ENCODE data around the gene IQCB1. TPM values are rescaled to one million over a fixed set of nuclear protein-coding genes. Genes with fewer than 3 reads are reported as not detected.

The IQCB1 gene
- total RNA-seq, 1 donor from 2014 or later = 89.6 TPM

DNA sequence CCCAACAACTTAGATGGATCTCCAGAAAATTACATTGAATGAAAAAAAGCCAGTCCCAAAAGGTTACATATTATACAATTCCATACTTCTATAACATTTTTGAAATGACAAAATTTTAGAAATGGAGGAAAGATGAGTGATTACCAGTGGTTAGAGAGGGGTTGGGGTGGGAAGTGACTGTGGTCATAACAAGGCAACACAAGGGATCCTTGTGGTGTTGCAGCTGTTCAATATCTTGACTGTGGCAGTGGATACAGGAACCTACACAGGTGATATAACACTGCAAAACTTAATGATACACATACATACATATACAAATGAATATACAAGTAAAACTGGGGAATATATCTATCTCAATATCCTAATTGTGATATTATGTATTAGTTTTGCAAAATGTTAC is 95.0 kb downstream of the IQCB1 start:
- Histone ChIP-seq H3K4me3 (no peak overlapping the region), H2AFZ (replicated peaks) (no peak overlapping the region), H3K36me3 (no peaks in the 10 kb centered on the region), H3K4me1 (peaks cover 4% of the 10 kb centered on the region), H4K20me1 (ENCODE audit: low read depth) (peaks cover 11% of the 10 kb centered on the region), H3K27me3 (no peaks in the 10 kb centered on the region), H3K4me2 (no peak overlapping the region), H3K27ac (no peak overlapping the region), H3K9ac (no peak overlapping the region), H3K79me2 (ENCODE audit: low read depth) (peaks cover 99% of the 10 kb centered on the region), H3F3A (ENCODE audit: low read depth) (no peaks in the 10 kb centered on the region), H3K9me3 (ENCODE audit: low read depth) (no peaks in the 10 kb centered on the region)
- no peaks in the 10 kb centered on the region for H3K27me3 Mint-ChIP-seq (ENCODE audit: insufficient read depth, low read depth)
- H3K9me3 Mint-ChIP-seq = peaks cover 6% of the 10 kb centered on the region
- peaks cover 17% of the 10 kb centered on the region for H3K36me3 Mint-ChIP-seq
- no peak overlapping the region for H3K27ac Mint-ChIP-seq
- no peak overlapping the region for H3K4me3 Mint-ChIP-seq
- no peaks in the 10 kb centered on the region for H3K4me1 Mint-ChIP-seq
- TF ChIP-seq EZH2phosphoT487 (IDR thresholded peaks at IDR 0.05) = no peak
- no peak for DNase-seq (ENCODE audit: low spot score)

GRCh38 chr3:121737644-121738043 is 97.2 kb downstream of the IQCB1 start:
- Histone ChIP-seq H3K4me2 (no peak overlapping the region), H2AFZ (replicated peaks) (no peak overlapping the region), H3K36me3 (no peaks in the 10 kb centered on the region), H3K27ac (no peak overlapping the region), H4K20me1 (ENCODE audit: low read depth) (peaks cover 8% of the 10 kb centered on the region), H3K27me3 (no peaks in the 10 kb centered on the region), H3F3A (ENCODE audit: low read depth) (no peaks in the 10 kb centered on the region), H3K9me3 (ENCODE audit: low read depth) (no peaks in the 10 kb centered on the region), H3K79me2 (ENCODE audit: low read depth) (peaks cover 98% of the 10 kb centered on the region), H3K4me3 (no peak overlapping the region), H3K9ac (no peak overlapping the region), H3K4me1 (peaks cover 4% of the 10 kb centered on the region)
- H3K4me1 Mint-ChIP-seq = no peaks in the 10 kb centered on the region
- TF ChIP-seq EZH2phosphoT487 (IDR thresholded peaks at IDR 0.05) = no peak
- TF ChIP-seq CTCF (IDR thresholded peaks at IDR 0.05) = no peak
- DNase-seq (ENCODE audit: low spot score) = no peak
- H3K4me3 Mint-ChIP-seq = no peak overlapping the region
- H3K27me3 Mint-ChIP-seq (ENCODE audit: insufficient read depth, low read depth) = no peaks in the 10 kb centered on the region
- H3K9me3 Mint-ChIP-seq = peaks cover 4% of the 10 kb centered on the region
- H3K36me3 Mint-ChIP-seq = peaks cover 10% of the 10 kb centered on the region
- H3K27ac Mint-ChIP-seq = no peak overlapping the region

GRCh38 chr3:121736112-121736511 is 98.7 kb downstream of the IQCB1 start:
- H3K4me1 ChIP-seq = peaks cover 13% of the 10 kb centered on the region
- H3F3A ChIP-seq (ENCODE audit: low read depth) = no peaks in the 10 kb centered on the region
- Mint-ChIP-seq H3K4me1 (no peaks in the 10 kb centered on the region), H3K36me3 (peaks cover 6% of the 10 kb centered on the region), H3K27ac (no peak overlapping the region), H3K27me3 (ENCODE audit: insufficient read depth, low read depth) (no peaks in the 10 kb centered on the region), H3K4me3 (no peak overlapping the region), H3K9me3 (no peaks in the 10 kb centered on the region)
- H2AFZ ChIP-seq (replicated peaks) = no peak overlapping the region
- H3K9me3 ChIP-seq (ENCODE audit: low read depth) = no peaks in the 10 kb centered on the region
- peaks cover 5% of the 10 kb centered on the region for H4K20me1 ChIP-seq (ENCODE audit: low read depth)
- no peak for DNase-seq (ENCODE audit: low spot score)
- H3K27ac ChIP-seq = no peak overlapping the region
- no peak for TF ChIP-seq EZH2 (IDR thresholded peaks at IDR 0.05)
- no peak for TF ChIP-seq EZH2phosphoT487 (IDR thresholded peaks at IDR 0.05)
- TF ChIP-seq CTCF (IDR thresholded peaks at IDR 0.05) = no peak
- peaks cover 99% of the 10 kb centered on the region for H3K79me2 ChIP-seq (ENCODE audit: low read depth)
- H3K4me3 ChIP-seq = no peak overlapping the region
- H3K9ac ChIP-seq = no peak overlapping the region
- H3K27me3 ChIP-seq = no peaks in the 10 kb centered on the region
- no peaks in the 10 kb centered on the region for H3K36me3 ChIP-seq
- no peak overlapping the region for H3K4me2 ChIP-seq

DNA sequence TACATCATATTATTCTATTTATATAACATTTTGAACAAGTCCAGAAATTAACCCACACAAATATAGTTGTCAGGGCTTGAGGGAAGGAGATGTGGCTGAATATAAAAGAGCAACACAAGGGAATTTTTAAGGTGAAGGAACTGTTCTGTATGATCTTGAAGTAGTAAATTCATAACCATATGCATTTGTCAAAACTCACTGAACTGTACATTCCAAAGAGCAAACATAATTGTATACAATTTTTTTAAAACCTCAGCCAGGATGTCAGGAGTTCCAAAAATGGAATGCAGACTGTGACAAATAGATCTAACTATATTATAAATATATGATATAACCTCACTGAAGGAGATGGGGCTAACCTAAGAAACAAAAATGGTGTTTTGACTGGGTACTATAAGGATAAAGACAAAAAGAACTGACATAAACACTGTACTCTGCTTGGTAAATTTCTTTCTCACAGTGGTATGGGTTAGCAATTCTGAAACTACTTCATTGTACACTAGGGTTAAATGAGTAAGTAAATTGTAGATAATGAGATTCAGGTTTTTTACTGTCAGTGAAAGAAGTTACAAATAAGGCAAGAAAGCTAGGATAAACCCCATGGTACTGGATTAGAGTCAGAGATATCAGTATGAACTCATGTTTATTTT is 99.7 kb downstream of the IQCB1 start:
- peaks cover 5% of the 10 kb centered on the region for H4K20me1 ChIP-seq (ENCODE audit: low read depth)
- no peak overlapping the region for H3K27ac Mint-ChIP-seq
- no peaks in the 10 kb centered on the region for H3K9me3 Mint-ChIP-seq
- H3K4me3 Mint-ChIP-seq = no peak overlapping the region
- no peaks in the 10 kb centered on the region for H3K4me1 Mint-ChIP-seq
- no peak overlapping the region for H3K4me3 ChIP-seq
- H3K4me1 ChIP-seq = peaks cover 22% of the 10 kb centered on the region
- no peak overlapping the region for H3K27ac ChIP-seq
- H3K27me3 Mint-ChIP-seq (ENCODE audit: insufficient read depth, low read depth) = no peaks in the 10 kb centered on the region
- no peak overlapping the region for H3K4me2 ChIP-seq
- DNase-seq (ENCODE audit: low spot score) = no peak
- H3K27me3 ChIP-seq = no peaks in the 10 kb centered on the region
- no peak overlapping the region for H3K9ac ChIP-seq
- H3K36me3 Mint-ChIP-seq = peaks cover 5% of the 10 kb centered on the region
- H3K79me2 ChIP-seq (ENCODE audit: low read depth) = peaks cover 95% of the 10 kb centered on the region
- H2AFZ ChIP-seq (replicated peaks) = no peak overlapping the region
- no peaks in the 10 kb centered on the region for H3K36me3 ChIP-seq
- TF ChIP-seq EZH2 (IDR thresholded peaks at IDR 0.05) = no peak
- H3F3A ChIP-seq (ENCODE audit: low read depth) = no peaks in the 10 kb centered on the region
- no peaks in the 10 kb centered on the region for H3K9me3 ChIP-seq (ENCODE audit: low read depth)

Measured in neural progenitor cell (in vitro differentiated cells).